Dermis microvascular lymphatic vessel endothelial cell (primary cell): ENCODE measurements around the gene PANX1. TPM values are rescaled to one million over a fixed set of nuclear protein-coding genes. Genes with fewer than 3 reads are reported as not detected.

Source experiments
- DNase-seq, 2 donors: peaks; one replicate each; pipeline versions ENCODE4 v3.0.0 to v3.0.0-alpha.2; 2010; ENCODE audit warnings: low read depth in 2 of 2
- total RNA-seq: library from RNA; depleted of rRNA; stranded (reverse); fragments of >200 nt; gene quantifications from 2 replicates; pipeline ENCODE4 v1.2.1, GENCODE V29; 2014

The PANX1 gene
- total RNA-seq, 1 donor from 2014 or later = 19.8 TPM

DNA sequence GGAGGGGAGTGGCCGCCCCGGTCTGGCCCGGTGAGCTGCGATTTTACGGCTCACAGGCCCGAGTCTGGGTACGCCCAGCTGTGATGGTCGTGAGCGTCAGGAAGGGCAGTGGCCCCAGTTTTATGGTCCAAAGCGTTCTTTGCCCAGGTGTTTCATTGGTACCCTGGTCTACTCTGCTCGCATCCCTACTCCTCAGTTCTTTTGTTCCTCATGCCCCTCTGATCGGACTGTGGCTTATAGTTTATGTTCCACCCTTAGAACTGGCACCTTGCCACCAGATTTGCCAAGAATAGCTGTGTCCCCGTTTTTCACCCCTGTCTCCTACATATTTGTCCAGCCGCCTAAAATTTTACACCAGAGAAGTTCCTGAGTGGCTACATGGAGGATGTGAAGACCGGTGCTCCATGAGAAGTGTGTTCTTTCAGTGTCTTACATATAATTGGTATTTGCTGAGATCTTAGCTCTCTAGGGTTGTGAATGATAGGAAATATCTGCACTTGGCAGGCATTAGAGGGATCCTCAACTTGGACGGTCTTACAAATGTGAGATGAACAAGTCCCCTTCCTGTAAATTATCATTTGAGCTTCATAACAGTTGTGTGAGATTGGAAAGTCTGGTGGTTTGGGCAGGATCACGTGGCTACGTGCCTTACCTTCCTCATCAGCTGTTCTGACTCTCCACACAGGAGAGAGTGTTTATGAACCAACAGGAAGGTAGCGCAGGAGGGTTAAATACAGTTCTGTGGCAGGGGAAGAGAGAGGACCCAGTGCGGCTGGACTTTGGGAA is 1.1 kb downstream of the PANX1 start:
- peak in 1 of 2 donors; percentile 22 for DNase-seq

DNA sequence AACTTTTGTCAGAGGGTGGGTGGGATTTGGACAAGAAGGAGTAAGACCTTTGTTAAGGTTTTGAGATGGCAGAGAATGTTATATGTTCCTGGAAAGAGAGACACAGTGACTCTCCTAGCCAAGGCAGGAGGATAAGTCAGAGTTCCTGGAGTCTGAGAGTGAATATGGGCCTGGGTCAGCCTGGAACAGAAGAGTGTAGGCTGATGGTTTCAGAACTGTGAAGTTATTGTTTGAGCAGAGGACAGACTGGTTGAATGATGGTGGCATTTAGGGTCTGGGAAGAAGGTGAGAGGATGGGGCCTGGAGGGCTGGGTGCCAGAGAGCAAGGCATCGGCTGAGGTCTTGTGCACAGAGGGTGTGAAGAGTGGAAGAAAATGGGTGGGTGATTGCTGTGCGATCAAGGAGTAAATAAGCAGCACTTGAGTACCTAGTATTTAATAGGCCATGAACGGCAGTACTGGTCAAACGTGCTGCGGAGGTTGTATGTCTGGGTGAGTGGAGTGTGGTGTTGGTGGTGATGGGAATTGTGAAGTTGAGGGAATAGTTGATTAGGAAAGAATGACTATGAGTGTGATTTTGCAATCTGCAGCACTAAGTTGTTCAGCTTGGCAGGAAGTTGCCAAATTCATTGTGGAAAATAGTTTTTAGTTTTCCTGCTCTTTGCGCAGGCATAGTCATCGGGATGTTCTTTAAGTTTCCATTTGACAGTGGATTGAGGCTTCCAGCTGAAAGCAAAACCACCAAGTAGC is 1.8 kb downstream of the PANX1 start:
- peak; percentile 44 to 91 for DNase-seq

DNA sequence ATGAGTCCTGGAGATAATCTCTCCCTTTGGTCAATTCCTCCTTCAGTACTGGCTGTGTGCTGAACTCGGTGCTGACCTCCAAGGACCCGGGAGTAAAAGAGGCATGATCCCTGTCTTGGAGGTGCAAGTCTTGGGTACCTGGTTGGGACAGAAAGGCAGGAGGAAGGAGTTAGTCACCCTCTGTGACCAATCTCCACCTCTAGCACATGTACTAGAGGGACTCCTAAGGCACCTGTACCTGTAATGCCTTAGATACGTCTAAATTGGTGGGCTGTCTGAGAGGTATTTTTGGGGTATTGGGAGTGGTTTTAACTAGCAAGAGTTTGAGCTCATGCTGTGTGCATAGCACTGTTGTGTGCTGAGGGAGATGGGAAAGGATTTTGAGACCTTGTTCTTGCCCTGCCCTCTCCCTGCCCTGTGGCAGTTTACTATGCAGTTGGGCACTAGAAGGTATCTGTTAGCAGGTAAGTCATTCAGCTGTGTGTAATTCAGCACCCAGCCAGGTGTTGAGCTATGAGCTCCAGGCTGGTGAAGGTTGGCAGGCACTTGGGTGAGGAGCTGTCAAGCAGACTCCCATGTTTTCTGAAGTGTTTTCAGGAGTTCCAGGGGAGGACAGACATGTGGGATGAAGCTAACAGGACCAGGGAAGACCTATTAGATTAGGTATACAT is 2.5 kb downstream of the PANX1 start:
- DNase-seq = no peak

DNA sequence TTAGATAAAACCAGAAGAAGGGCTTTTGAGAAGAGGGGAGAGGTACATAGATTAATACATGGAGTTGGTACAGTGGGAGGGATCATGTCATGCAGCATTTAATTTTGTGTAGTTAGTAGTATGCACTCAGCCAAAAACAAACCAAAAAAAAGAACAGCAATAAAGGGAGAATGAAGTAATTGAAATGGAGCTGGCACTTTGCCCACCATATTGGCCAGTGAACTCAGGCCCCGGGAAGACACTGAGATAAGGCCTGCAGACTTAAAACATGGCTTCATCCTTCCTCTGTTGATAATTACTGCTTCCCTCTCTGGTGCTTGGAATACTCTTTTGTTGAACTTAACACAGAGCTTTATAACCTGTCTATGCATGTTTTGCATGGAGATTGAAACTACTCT is 3.1 kb downstream of the PANX1 start:
- DNase-seq = peak in 1 of 2 donors; percentile 44

DNA sequence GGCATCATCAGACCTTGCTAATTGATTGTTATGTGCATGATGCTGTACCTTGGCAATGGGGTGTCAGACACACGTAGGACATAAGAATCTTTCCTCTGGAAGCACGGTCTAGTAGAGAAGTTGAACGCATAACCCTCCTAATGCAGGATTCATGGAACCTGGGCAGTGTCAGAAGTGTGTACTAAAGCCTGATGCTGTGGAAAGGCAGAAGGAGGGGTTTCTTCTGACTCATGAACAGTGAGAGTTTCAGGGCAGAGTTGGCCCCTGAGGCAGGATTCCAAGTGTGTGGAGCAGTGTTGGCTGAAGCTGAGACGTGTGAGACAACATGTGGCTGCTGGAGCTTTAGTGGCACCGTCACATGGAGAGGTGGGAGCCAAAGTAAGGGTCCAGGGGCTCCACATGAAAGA is 3.5 kb downstream of the PANX1 start:
- peak in 1 of 2 donors; percentile 25 for DNase-seq

DNA sequence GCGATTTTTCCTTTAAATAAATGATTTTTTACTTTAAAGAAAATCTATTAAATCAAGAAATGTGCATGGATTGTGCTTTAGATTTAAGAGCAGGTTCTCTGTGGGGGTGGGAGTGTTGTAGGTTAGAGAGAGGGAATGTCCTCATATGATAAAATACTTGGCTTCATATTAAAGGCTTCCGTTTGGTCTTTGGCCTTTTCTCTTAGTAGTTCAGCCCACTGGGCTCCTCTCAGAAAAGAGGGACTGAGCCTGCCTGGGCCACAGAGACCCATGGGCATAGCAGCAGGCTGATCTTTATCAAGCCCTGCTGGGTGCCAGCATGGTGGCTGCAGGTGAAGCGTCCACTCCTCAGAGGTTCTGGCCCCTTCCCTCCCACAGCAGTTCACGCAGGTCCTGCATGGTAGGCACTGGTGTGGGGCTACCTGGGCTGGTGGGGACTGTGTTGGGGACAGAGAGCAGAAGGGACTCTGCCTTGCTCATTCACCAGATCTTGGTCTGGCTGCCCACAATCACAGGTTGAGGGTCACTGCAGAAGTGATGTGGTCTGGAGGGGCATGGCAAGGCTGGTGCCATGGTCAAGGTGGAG is 4.3 kb downstream of the PANX1 start:
- DNase-seq = no peak

DNA sequence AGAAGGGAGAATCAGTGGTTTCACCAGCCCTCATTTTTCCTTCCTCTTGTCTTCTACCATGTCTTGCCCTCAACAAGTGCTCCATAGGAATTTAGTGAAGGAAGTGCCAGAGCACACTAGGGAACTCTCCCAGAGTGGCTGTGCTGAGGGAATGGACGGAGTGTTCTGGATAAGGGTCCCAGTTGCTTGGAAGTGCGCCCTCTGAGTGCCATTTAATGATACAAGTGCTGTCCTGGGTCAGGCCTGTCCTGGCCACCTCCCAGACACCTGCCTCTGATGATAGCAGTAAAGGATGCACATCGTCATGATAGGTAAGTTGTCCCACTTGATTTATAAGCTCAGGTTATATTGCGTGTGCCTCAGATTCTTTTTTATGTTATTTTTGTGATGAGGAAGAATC is 5.1 kb downstream of the PANX1 start:
- DNase-seq = no peak

DNA sequence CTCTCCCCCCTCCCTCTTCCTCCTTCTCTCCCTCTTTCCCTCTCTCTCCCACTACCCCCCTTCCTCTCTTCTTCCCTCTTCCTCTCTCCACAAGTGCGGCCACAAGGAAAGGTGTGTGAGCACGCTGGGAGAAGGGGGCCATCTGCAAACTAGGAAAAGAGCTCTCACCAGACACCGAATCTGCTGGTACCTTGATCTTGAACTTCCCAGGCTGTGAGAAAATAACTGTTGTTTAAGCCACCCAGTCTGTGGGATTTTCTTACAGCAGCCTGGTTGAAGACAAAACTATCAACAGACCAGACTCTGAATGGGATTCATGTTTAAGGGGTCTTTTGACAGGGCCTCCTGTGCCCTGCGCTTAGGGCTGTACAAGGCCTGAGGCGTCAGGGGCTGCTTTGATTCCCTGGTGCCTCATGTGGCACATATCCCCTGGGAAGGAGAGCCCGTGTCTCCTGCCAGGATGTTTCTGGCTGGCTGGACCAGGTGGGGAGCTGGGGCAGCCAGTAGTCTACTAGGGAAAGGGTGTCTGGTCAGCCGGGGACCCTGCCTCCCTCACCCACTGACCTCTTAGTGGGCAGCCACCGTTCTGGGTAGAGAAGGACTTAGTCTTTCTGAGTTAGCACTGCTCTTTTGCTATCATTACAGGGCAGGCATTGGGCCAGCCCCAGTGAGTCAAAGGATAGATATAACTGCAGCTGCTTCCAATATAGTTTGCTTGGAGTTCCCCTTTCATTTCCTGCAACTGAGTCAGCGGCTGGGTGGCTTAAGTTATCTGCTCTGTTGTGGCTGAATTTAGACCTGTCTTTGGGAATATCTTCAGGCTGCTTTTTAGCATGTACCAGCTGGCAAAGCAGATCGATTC is 6.2 kb downstream of the PANX1 start:
- DNase-seq = peak; percentile 58 to 92

DNA sequence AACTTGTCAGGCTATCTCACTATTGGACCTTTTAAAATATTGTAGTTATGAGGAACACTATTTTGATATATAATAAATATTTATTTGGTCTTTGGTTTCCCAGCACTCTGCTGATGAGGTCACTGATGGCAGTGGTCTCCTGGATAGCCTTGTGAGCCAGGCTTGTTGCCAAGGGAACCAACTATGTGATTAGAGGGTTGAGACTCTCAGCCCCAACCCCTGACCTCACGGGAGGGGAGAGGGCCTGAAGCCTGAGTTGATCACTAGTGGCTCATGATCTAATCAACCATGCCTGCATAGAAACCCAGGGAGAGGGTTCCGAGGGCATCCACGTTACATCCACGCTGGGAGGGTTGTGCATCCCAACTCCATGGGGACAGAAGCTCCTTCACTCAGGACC is 10.8 kb downstream of the PANX1 start:
- no peak for DNase-seq

DNA sequence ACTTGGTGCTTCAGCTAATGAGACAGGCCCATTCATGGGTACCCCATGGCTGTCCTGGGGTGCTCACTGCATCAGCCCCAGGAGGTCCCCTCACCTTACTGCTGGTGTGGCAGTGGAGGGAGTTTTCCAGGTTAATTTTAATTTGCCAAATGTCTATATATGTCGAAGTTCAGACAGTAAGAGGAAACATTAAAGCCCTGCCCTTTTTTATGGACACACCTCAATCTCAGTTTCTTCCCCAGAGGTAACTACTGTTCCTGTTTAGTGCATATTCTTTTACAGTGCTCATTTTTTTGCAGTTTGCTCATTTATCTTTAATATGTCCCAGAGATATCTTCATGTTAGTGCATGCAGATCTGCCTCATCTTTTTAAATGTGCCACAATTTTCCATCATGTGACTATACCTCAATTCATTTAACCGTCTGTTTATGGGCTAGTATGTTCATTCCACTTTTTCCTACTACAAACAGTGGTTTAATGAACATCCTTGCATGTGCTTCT is 11.6 kb downstream of the PANX1 start:
- DNase-seq = no peak

DNA sequence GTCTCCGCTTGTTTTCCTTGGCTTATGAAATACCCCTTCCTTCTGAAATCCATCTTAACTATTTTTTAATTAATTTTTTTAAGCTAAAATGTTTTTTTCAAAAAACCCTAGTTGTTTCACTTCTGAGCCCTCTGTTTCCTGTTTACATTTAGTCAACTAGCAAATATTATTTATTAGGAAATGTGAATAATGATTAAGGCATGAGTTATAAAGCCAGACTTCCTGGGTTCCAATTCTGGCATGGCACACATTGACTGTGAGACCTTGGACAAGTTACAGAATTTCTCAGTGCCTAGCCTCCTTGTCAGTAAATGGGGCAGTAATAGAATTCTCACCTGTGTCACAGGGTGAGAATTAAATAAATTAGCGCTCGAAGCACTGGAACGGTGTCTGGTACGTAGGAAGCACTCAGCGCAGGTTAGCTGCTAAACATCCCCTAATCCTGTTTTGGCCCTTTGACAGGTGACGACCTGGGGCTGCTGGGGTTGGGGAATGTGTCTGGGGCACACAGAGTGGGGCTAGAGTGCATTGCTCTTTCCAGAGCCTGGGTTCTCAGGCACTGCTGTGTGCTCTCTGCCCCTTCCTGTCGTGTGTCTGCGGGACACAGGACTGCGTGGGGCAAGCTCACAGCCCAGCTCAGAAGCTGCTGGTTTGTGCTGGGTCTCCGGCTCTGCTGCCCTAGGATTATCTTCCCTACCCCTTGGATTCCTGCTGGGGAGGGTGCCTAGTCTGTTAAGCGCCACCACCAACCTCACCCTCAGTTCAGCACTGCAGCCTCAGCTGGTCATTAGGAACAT is 13.1 kb downstream of the PANX1 start:
- DNase-seq = no peak

DNA sequence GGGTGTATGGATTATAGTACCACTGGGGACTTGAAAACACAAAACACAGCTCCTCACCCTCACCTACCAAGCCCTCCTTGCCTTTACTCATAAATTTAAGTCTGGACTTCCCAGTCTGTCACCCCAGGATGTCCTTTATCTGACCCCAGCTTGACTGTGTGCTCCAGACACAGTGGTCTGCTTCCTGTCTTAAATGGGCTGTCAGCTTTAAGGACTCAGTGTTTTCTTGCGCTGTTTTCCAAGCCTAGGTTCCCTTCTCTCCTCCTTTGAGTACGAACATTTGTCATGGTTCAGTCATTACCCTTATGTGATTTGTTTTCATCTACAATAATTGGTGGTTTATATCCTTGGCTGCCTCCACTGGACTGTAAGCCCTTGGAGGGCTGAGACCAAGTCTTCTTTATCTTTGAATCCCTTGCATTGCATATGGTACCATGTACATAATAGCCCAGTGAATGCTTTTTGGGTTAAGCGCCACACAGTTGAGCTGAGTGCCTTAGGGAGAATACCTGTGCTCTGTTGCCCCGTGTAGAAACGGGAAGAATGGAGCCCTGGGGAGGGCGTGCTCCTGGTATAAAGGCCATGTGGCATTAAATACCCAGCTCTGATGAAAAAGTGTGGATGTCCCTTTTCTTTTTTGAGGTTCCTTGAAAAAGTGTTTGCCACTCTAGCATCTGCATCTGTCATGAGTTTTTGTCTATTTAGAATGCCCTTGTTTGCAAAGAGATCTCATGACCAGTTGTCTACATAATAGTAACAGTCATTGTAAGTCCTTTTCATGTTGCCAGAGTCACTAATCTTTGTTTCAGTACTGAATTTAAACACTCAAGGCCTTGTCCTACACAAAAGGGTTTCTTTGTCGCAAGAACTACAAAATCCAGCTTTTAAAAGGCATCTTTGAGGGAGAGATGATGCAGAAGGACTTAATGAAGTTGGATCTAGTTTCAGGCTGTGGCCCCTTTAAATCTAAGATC is 14.0 kb downstream of the PANX1 start:
- peak in 1 of 2 donors; percentile 57 for DNase-seq

DNA sequence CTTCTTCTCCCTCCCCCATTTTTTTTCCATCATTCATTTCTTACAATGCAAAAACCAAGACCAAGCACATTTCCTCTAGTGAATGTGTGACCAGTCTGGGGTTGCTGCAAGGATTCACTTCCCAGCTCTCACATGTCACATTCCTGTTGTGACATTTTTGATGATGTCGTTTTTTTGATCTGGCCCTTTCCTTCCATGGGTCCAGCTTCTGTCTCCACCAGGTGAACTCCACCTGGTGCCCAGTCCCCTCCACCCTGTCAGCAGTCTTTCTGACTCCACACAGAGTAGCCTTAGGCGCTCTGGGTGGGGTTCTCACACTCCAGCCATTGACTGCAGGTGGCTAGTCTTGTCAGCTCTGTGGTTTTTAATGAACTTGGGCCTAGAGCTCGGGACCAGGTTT is 15.6 kb downstream of the PANX1 start:
- no peak for DNase-seq

DNA sequence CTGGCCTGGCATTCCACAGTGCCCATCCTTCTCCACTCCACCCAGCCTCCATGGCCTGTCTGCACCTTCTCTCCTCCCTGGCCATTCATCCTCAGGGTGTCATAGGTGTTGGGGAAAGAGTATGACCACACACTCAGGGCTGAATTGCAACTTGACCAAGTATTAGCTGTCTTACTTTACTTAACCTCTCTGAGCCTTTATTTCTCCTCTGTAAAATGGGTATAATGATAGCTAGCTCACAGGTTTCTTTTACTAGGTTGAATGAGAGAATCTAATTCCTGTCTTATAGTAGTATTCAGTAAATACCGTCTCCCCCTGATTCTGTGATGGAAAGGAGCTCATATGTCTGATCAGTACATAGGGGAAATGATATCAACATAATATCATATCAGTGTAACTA is 16.0 kb downstream of the PANX1 start:
- no peak for DNase-seq

DNA sequence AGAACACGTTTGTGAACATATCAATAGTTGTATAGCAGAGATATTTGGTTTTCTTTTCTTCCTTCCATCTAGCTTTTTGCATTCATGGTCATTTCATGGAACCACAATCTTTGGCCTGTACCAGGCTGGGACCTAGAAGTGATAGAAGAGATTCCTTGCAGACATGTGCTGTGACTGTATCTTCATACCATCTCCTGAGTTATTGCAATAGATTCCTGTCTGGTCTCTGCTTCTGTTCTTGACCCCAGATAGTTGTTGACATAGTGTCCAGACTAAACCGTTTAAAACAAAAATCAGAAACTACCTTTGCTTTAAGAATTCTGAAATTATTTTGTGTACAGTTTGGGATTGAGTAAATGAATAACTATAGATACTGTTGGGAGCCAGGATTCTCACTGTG is 16.8 kb downstream of the PANX1 start:
- no peak for DNase-seq

DNA sequence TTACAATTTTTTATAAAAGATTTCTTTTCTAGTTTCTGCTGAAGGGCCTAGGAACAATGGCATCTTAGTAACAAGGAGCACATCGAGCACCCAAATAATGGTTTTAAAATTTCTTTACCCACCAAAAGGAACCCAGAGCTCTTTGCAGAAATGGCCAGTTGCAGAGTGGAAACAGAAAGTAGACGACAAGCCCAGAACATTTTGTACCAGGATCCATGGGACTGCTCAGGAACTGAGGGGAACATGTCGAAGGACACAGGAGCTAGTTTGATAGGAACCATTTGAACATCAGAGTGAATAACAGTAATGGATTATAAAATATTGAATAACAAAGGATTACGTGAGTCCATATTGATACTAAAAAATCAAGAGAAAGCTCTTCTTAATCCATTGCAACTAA is 17.3 kb downstream of the PANX1 start:
- no peak for DNase-seq

DNA sequence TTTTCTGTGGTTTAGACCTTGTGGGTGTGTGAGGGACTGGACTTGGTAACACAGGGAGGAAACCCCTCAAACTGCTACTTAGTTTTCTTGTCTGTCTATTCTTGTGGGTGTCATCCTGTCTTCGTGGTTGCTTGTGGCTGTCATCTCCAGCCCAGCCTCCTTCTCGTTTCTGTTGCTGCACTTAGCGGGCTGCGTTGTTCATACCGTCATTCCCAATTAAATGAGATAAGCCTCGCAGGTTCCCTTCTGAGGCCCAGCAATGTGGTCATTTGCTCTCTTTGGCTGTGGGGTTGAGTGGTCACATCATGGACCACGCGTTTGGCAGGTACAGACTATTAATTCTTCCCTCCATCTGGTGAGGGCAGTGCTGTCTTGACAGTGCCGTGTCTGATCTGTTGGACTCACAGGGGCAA is 18.8 kb downstream of the PANX1 start:
- no peak for DNase-seq

DNA sequence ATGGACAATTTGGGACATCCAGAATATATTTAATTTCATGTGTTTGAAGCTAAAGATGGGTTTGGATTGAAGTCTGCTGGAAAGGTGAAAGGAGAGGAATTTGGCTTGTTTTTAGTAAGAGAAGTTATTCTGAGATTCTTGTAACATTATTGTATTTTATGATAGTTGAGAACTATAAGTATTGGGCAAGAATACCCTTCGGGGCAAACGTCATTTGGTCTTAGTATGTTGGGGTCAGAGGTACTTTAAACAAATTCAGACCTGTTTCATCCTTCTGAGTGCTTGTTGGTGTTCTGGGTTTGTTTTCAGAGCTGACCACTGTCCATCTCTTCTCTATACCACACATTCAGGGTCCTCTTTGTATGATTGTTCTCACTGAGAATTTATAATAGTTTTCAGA is 19.5 kb downstream of the PANX1 start:
- no peak for DNase-seq
